ENCODE measurements around the gene SDK1. TPM values are rescaled to one million over a fixed set of nuclear protein-coding genes. Genes with fewer than 3 reads are reported as not detected.

The SDK1 gene
- total RNA-seq, 4 donors from 2014 or later: under 0.01 to 16.2 (median 7.2) TPM

DNA sequence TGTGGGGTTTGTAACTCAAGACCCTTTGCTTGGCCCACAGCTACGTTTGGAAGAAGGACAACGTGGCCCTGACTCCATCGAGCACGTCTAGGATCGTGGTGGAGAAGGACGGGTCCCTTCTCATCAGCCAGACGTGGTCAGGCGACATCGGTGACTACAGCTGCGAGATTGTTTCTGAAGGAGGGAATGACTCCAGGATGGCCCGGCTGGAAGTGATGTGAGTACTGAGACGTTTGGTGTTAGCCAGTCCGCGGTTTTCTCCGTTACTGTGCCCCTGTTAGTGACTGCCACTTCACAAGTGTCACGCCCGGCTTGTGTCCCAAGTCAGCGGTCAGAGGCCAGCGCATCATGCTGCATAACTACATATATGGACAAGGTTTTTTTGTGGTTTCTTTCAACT, 673.3 kb downstream of the SDK1 start:
- TF ChIP-seq POLR2A (IDR thresholded peaks at IDR 0.05): no peak
- TF ChIP-seq, protein P1, sequence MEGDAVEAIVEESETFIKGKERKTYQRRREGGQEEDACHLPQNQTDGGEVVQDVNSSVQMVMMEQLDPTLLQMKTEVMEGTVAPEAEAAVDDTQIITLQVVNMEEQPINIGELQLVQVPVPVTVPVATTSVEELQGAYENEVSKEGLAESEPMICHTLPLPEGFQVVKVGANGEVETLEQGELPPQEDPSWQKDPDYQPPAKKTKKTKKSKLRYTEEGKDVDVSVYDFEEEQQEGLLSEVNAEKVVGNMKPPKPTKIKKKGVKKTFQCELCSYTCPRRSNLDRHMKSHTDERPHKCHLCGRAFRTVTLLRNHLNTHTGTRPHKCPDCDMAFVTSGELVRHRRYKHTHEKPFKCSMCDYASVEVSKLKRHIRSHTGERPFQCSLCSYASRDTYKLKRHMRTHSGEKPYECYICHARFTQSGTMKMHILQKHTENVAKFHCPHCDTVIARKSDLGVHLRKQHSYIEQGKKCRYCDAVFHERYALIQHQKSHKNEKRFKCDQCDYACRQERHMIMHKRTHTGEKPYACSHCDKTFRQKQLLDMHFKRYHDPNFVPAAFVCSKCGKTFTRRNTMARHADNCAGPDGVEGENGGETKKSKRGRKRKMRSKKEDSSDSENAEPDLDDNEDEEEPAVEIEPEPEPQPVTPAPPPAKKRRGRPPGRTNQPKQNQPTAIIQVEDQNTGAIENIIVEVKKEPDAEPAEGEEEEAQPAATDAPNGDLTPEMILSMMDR (IDR thresholded peaks at IDR 0.05): no peak
- Histone ChIP-seq H3K9me3 (no peaks in the 10 kb centered on the region), H3K4me3 (no peak overlapping the region), H3K27ac (no peak overlapping the region), H3K4me1 (no peaks in the 10 kb centered on the region), H3K27me3 (no peaks in the 10 kb centered on the region), H3K36me3 (no peaks in the 10 kb centered on the region)
- DNase-seq: no peak
- intact Hi-C loops (cut with DNase I; ENCODE audit: low total_unique reads): no loop called here

DNA sequence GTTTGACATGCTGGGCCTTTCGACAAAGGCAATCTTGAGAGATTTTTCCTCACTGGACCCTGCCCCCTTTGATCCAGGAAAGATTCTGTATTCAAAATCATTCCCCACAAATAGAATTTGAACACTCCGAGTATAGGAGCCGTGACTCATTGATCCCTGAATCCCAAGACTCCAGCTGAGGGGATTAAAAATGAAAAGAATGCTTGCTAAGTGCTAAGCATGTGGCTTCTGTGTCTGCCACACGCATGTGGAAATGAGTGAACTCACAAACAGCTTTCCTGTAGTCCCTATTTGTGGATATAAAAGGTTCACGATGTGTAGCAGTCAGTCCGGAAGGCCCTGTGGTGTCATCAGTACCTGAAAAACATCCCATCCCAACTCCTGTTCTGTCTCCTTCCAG, 674.3 kb downstream of the SDK1 start:
- H3K9me3 ChIP-seq: no peaks in the 10 kb centered on the region
- no peak overlapping the region for H3K27ac ChIP-seq
- no peaks in the 10 kb centered on the region for H3K36me3 ChIP-seq
- TF ChIP-seq, protein P1 (IDR thresholded peaks at IDR 0.05): no peak
- no peak for TF ChIP-seq POLR2A (IDR thresholded peaks at IDR 0.05)
- no peak overlapping the region for H3K4me3 ChIP-seq
- no peaks in the 10 kb centered on the region for H3K4me1 ChIP-seq
- intact Hi-C loops (cut with DNase I; ENCODE audit: low total_unique reads): no loop called here
- no peak for DNase-seq
- H3K27me3 ChIP-seq: no peaks in the 10 kb centered on the region

DNA sequence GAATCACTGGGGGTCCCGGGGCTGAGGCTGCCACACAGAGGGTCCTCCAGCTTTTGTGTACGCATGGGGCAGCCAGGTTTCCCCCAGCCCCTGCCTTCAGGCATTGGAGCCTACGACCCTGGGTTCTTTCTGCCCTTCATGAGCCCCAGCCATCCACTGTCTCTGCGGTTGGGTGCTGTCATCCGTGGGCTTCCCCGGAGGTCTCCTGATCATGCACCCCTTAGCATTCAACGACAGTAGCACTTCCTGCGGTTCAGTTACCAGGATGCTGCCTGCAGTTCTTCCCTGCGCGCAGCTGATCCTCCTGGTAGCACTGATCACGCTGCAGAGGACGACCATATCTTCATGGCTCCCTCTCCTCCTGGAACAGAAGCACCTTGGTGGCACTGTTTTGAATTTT, 676.3 kb downstream of the SDK1 start:
- DNase-seq: no peak
- H3K27me3 ChIP-seq: no peaks in the 10 kb centered on the region
- H3K4me1 ChIP-seq: no peaks in the 10 kb centered on the region
- intact Hi-C loops (cut with DNase I; ENCODE audit: low total_unique reads): no loop called here
- no peak overlapping the region for H3K4me3 ChIP-seq
- H3K9me3 ChIP-seq: no peaks in the 10 kb centered on the region
- no peaks in the 10 kb centered on the region for H3K36me3 ChIP-seq
- TF ChIP-seq POLR2A (IDR thresholded peaks at IDR 0.05): no peak
- TF ChIP-seq, protein P1 (IDR thresholded peaks at IDR 0.05): no peak
- no peak overlapping the region for H3K27ac ChIP-seq

DNA sequence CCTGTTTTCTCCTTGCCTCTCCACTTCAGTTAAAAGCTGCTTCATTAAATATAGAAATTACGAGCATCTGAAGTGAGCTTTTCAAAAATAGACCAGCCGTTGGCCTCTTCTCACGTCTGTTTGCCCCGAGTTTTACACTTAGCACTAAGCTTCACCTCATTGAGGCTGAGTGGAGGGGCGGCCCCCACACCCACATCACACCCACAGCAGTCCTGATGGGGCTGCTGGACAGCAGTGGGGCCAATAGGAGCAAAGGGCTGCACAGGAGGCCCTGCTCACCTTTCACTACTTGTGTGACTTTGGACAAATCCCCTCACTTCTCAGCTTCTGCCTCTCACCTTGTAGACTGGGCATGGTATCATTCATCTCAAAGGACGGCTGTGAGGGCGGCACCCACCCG, 677.8 kb downstream of the SDK1 start:
- Histone ChIP-seq H3K27ac (no peak overlapping the region), H3K4me3 (no peak overlapping the region), H3K4me1 (no peaks in the 10 kb centered on the region), H3K27me3 (no peaks in the 10 kb centered on the region), H3K36me3 (no peaks in the 10 kb centered on the region), H3K9me3 (no peaks in the 10 kb centered on the region)
- DNase-seq: no peak
- intact Hi-C loops (cut with DNase I; ENCODE audit: low total_unique reads): no loop called here
- TF ChIP-seq POLR2A (IDR thresholded peaks at IDR 0.05): no peak
- TF ChIP-seq, protein P1 (IDR thresholded peaks at IDR 0.05): no peak

DNA sequence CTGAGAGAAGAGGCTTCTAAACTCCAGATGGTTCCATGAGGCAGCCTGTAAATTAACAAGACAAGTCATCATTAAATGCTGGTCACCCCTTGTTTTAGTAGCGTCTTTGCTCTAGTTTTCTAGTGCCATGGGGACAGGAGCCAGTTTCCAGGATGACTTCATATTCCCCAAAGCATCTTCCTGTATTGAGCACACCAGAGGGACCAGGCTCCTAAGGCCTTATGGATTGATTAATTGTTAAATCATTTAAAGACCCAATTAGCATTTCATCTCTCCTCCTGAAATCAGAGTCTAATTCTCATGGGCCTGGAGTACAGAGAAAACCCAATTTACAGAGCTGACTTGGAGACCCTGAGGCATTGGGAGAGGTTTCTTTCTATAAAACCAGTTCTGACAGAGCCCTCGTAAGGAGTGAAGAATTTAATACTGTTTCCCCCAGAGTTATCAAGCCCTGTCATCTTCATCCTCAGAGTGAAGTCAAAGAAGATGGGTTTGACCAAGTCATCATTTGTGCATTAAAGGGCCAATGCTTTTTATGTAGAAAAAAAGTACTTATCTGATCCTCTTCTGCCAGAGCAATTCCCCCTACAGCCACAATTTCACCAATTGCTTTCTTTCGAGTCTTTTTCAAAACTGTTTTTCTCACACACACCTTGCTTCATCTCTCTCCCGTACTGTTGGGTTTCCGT, 678.7 kb downstream of the SDK1 start:
- Histone ChIP-seq H3K27me3 (no peaks in the 10 kb centered on the region), H3K27ac (no peak overlapping the region), H3K4me3 (no peak overlapping the region), H3K4me1 (no peaks in the 10 kb centered on the region), H3K9me3 (no peaks in the 10 kb centered on the region), H3K36me3 (no peaks in the 10 kb centered on the region)
- no peak for TF ChIP-seq POLR2A (IDR thresholded peaks at IDR 0.05)
- TF ChIP-seq, protein P1 (IDR thresholded peaks at IDR 0.05): no peak
- intact Hi-C loops (cut with DNase I; ENCODE audit: low total_unique reads): no loop called here
- DNase-seq: no peak

Data from uterus (tissue), 4 donors.